ENCODE results near the gene ZBTB18.

DNA sequence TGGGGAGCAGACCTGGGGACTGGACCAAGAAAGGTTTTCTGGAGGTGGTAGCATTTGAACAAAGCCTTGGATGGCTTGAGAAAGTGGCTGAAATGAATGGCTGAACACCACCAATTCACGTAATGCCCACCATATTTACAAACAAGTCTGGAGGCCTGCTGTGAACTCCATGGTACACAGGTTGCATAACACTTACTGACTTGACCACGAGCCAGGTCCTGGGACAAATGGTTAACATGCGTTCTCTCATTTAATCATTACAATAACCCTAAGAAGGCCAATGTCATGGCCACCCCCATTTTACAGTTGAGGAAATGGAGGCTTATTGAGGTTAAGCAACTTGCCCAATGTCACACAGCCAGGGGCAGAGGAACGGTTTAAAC, 44.4 kb downstream of the ZBTB18 start:
- TF ChIP-seq POLR2A (IDR thresholded peaks at IDR 0.05) (no peak), EP300 (IDR thresholded peaks at IDR 0.05) (no peak)
- TF ChIP-seq, protein P1, sequence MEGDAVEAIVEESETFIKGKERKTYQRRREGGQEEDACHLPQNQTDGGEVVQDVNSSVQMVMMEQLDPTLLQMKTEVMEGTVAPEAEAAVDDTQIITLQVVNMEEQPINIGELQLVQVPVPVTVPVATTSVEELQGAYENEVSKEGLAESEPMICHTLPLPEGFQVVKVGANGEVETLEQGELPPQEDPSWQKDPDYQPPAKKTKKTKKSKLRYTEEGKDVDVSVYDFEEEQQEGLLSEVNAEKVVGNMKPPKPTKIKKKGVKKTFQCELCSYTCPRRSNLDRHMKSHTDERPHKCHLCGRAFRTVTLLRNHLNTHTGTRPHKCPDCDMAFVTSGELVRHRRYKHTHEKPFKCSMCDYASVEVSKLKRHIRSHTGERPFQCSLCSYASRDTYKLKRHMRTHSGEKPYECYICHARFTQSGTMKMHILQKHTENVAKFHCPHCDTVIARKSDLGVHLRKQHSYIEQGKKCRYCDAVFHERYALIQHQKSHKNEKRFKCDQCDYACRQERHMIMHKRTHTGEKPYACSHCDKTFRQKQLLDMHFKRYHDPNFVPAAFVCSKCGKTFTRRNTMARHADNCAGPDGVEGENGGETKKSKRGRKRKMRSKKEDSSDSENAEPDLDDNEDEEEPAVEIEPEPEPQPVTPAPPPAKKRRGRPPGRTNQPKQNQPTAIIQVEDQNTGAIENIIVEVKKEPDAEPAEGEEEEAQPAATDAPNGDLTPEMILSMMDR (IDR thresholded peaks at IDR 0.05): no peak
